ENCODE data around the gene TJP2. TPM values are rescaled to one million over a fixed set of nuclear protein-coding genes. Genes with fewer than 3 reads are reported as not detected.

Gene TJP2
- polyA plus RNA-seq, 1 donor from 2014 or later, result 3.1 TPM

DNA sequence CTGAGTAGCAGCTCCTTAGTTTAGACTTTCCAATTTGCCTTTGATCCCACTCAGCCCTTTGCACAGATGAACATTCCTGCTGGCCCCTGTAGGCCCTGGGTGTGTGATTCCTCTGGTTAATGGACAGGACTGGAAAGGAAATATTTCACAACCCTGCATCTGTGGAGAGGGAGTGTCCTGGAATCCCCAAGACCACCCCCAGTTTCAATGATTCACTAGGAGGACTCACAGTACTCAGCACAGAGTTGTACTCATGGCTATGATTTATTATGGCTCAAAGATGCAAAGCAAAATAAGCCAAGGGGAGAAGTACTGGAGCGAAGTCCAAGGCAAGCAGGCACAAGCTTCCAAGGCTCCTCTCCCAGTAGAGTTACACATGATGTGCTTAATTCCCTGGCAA is 42.4 kb upstream of the TJP2 start:
- Histone ChIP-seq H3K9me2 (ENCODE audit: insufficient read depth, low read length) (no peaks in the 10 kb centered on the region), H3K4me2 (ENCODE audit: low read length) (no peak overlapping the region), H3K27me3 (ENCODE audit: insufficient read depth, low read depth, low read length) (no peaks in the 10 kb centered on the region), H3K4me3 (ENCODE audit: low read length) (no peak overlapping the region), H2AFZ (ENCODE audit: low read depth, low read length) (no peak overlapping the region), H3K9ac (ENCODE audit: low read length) (no peak overlapping the region), H3K27ac (ENCODE audit: low read length) (no peak overlapping the region), H3K36me3 (ENCODE audit: insufficient read depth, low read length) (no peaks in the 10 kb centered on the region), H4K20me1 (ENCODE audit: insufficient read depth) (no peaks in the 10 kb centered on the region), H3F3A (ENCODE audit: insufficient read depth, low read length, poor library complexity, severe bottlenecking) (no peaks in the 10 kb centered on the region), H3K79me2 (replicated peaks; ENCODE audit: insufficient read depth, low read length) (no peaks in the 10 kb centered on the region), H3K9me3 (ENCODE audit: low read length) (no peaks in the 10 kb centered on the region)
- TF ChIP-seq EP300 (conservative IDR thresholded peaks at IDR 0.05; ENCODE audit: poor library complexity, severe bottlenecking) (no peak), MXI1 (conservative IDR thresholded peaks at IDR 0.05; ENCODE audit: poor library complexity, severe bottlenecking) (no peak), TAF1 (IDR thresholded peaks at IDR 0.05; ENCODE audit: low read depth) (no peak), SMC3 (conservative IDR thresholded peaks at IDR 0.05; ENCODE audit: poor library complexity) (no peak), EZH2 (IDR thresholded peaks at IDR 0.05; ENCODE audit: borderline replicate concordance, insufficient read depth, low read length, poor library complexity, severe bottlenecking) (no peak), POLR2AphosphoS5 (IDR thresholded peaks at IDR 0.05) (no peak), RAD21 (conservative IDR thresholded peaks at IDR 0.05) (no peak)
- TF ChIP-seq, protein P1, sequence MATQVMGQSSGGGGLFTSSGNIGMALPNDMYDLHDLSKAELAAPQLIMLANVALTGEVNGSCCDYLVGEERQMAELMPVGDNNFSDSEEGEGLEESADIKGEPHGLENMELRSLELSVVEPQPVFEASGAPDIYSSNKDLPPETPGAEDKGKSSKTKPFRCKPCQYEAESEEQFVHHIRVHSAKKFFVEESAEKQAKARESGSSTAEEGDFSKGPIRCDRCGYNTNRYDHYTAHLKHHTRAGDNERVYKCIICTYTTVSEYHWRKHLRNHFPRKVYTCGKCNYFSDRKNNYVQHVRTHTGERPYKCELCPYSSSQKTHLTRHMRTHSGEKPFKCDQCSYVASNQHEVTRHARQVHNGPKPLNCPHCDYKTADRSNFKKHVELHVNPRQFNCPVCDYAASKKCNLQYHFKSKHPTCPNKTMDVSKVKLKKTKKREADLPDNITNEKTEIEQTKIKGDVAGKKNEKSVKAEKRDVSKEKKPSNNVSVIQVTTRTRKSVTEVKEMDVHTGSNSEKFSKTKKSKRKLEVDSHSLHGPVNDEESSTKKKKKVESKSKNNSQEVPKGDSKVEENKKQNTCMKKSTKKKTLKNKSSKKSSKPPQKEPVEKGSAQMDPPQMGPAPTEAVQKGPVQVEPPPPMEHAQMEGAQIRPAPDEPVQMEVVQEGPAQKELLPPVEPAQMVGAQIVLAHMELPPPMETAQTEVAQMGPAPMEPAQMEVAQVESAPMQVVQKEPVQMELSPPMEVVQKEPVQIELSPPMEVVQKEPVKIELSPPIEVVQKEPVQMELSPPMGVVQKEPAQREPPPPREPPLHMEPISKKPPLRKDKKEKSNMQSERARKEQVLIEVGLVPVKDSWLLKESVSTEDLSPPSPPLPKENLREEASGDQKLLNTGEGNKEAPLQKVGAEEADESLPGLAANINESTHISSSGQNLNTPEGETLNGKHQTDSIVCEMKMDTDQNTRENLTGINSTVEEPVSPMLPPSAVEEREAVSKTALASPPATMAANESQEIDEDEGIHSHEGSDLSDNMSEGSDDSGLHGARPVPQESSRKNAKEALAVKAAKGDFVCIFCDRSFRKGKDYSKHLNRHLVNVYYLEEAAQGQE (IDR thresholded peaks at IDR 0.05; ENCODE audit: borderline replicate concordance), result no peak
- TF ChIP-seq, protein P2, sequence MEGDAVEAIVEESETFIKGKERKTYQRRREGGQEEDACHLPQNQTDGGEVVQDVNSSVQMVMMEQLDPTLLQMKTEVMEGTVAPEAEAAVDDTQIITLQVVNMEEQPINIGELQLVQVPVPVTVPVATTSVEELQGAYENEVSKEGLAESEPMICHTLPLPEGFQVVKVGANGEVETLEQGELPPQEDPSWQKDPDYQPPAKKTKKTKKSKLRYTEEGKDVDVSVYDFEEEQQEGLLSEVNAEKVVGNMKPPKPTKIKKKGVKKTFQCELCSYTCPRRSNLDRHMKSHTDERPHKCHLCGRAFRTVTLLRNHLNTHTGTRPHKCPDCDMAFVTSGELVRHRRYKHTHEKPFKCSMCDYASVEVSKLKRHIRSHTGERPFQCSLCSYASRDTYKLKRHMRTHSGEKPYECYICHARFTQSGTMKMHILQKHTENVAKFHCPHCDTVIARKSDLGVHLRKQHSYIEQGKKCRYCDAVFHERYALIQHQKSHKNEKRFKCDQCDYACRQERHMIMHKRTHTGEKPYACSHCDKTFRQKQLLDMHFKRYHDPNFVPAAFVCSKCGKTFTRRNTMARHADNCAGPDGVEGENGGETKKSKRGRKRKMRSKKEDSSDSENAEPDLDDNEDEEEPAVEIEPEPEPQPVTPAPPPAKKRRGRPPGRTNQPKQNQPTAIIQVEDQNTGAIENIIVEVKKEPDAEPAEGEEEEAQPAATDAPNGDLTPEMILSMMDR (IDR thresholded peaks at IDR 0.05; ENCODE audit: poor library complexity, severe bottlenecking), result no peak

GRCh38 chr9:69132361-69132760 is 41.7 kb upstream of the TJP2 start:
- Histone ChIP-seq H3K9me3 (ENCODE audit: low read length) (no peaks in the 10 kb centered on the region), H3K4me2 (ENCODE audit: low read length) (no peak overlapping the region), H3K27ac (ENCODE audit: low read length) (no peak overlapping the region), H3K9ac (ENCODE audit: low read length) (no peak overlapping the region), H2AFZ (ENCODE audit: low read depth, low read length) (no peak overlapping the region), H3K9me2 (ENCODE audit: insufficient read depth, low read length) (no peaks in the 10 kb centered on the region), H4K20me1 (ENCODE audit: insufficient read depth) (no peaks in the 10 kb centered on the region), H3K36me3 (ENCODE audit: insufficient read depth, low read length) (no peaks in the 10 kb centered on the region), H3K27me3 (ENCODE audit: insufficient read depth, low read depth, low read length) (no peaks in the 10 kb centered on the region), H3K4me3 (ENCODE audit: low read length) (no peak overlapping the region), H3K79me2 (replicated peaks; ENCODE audit: insufficient read depth, low read length) (no peaks in the 10 kb centered on the region), H3F3A (ENCODE audit: insufficient read depth, low read length, poor library complexity, severe bottlenecking) (no peaks in the 10 kb centered on the region)
- no peak for TF ChIP-seq EZH2 (IDR thresholded peaks at IDR 0.05; ENCODE audit: borderline replicate concordance, insufficient read depth, low read length, poor library complexity, severe bottlenecking)
- TF ChIP-seq, protein P2 (IDR thresholded peaks at IDR 0.05; ENCODE audit: poor library complexity, severe bottlenecking), result no peak
- TF ChIP-seq POLR2AphosphoS5 (IDR thresholded peaks at IDR 0.05), result no peak
- TF ChIP-seq, protein P1 (IDR thresholded peaks at IDR 0.05; ENCODE audit: borderline replicate concordance), result no peak
- no peak for TF ChIP-seq MXI1 (conservative IDR thresholded peaks at IDR 0.05; ENCODE audit: poor library complexity, severe bottlenecking)
- TF ChIP-seq RAD21 (conservative IDR thresholded peaks at IDR 0.05), result no peak
- no peak for TF ChIP-seq TAF1 (IDR thresholded peaks at IDR 0.05; ENCODE audit: low read depth)
- TF ChIP-seq SMC3 (conservative IDR thresholded peaks at IDR 0.05; ENCODE audit: poor library complexity), result no peak
- no peak for TF ChIP-seq EP300 (conservative IDR thresholded peaks at IDR 0.05; ENCODE audit: poor library complexity, severe bottlenecking)

Data from neural cell (in vitro differentiated cells).